T-helper 2 cell treated with Interferon-gamma antibody and Interleukin-4, amounts not matched to agents 5 μg/mL and 100 μg/mL, for 36 hours (primary cell): ENCODE measurements around the gene KSR2.

Source experiments
- DNase-seq: peaks from one replicate; pipeline ENCODE4 v3.0.0; 2021; ENCODE audit warnings: low spot score
- H3K27ac Mint-ChIP-seq: one replicate; pipeline ENCODE4 v1.8.0; 2021; ENCODE audit warnings: mild to moderate bottlenecking, mixed read lengths
- H3K27me3 Mint-ChIP-seq: one replicate; pipeline ENCODE4 v1.8.0; 2021; ENCODE audit warnings: low read depth, mixed read lengths
- H3K36me3 Mint-ChIP-seq: one replicate; pipeline ENCODE4 v1.8.0; 2021; ENCODE audit warnings: low read depth, mixed read lengths
- H3K4me1 Mint-ChIP-seq: one replicate; pipeline ENCODE4 v1.8.0; 2021; ENCODE audit warnings: low read depth, mixed read lengths
- H3K4me3 Mint-ChIP-seq: one replicate; pipeline ENCODE4 v1.8.0; 2022; ENCODE audit warnings: mild to moderate bottlenecking, moderate library complexity, mixed read lengths
- H3K9me3 Mint-ChIP-seq: one replicate; pipeline ENCODE4 v1.8.0; 2021; ENCODE audit warnings: mixed read lengths

Gene KSR2

DNA sequence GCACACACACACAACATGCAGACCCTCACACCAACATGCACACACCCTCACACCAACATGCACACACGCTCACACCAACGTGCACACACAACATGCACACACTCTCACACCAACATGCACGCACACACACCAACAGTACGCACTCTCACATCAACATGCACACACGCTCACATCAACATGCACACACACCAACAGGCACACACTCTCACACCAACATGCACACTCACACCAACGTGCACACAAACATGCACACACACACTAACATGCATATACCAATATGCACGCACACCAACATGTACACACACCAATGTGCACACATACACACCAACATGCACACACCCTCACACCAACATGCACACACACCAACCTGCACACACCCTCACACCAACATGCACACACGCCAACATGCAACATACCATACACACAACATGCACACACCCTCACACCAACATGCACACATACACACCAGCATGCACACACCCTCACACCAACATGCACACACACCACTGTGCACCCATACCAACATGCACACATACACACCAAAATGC, 175.8 kb downstream of the KSR2 start:
- no peaks in the 10 kb centered on the region for H3K27me3 Mint-ChIP-seq
- H3K4me3 Mint-ChIP-seq, result no peak overlapping the region
- DNase-seq, result no peak
- no peaks in the 10 kb centered on the region for H3K9me3 Mint-ChIP-seq
- no peaks in the 10 kb centered on the region for H3K4me1 Mint-ChIP-seq
- no peaks in the 10 kb centered on the region for H3K36me3 Mint-ChIP-seq
- no peak overlapping the region for H3K27ac Mint-ChIP-seq

DNA sequence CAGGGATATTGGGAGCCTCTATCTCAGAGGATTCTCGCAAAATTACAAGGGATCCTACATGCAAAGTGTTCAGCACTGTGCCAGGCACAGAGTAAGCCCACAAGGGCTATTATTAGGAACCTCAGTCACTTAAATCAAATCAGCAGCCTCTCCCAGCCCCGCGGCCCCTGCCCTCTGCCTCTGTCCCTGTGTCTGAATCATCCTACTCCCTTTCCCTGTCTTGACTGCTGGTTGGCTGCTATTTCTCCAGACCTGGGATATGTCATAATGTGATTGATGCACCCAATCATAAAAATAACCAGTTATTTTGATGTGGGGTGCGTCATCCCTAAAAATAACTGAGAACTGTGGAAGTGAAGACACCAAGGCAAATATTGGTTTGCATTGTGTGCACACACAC, 176.3 kb downstream of the KSR2 start:
- Mint-ChIP-seq H3K27me3 (no peaks in the 10 kb centered on the region), H3K4me3 (no peak overlapping the region), H3K27ac (no peak overlapping the region), H3K9me3 (no peaks in the 10 kb centered on the region), H3K4me1 (no peaks in the 10 kb centered on the region), H3K36me3 (no peaks in the 10 kb centered on the region)
- DNase-seq, result no peak

GRCh38 chr12:117790948-117791347, 177.8 kb downstream of the KSR2 start:
- Mint-ChIP-seq H3K36me3 (no peaks in the 10 kb centered on the region), H3K4me1 (no peaks in the 10 kb centered on the region), H3K27me3 (no peaks in the 10 kb centered on the region), H3K4me3 (no peak overlapping the region), H3K9me3 (no peaks in the 10 kb centered on the region), H3K27ac (no peak overlapping the region)
- DNase-seq, result no peak

- no peak overlapping the region for H3K4me3 Mint-ChIP-seq
- no peak for DNase-seq
- no peak overlapping the region for H3K27ac Mint-ChIP-seq
- no peaks in the 10 kb centered on the region for H3K27me3 Mint-ChIP-seq
- H3K36me3 Mint-ChIP-seq, result no peaks in the 10 kb centered on the region
- peaks cover 5% of the 10 kb centered on the region for H3K9me3 Mint-ChIP-seq
- no peaks in the 10 kb centered on the region for H3K4me1 Mint-ChIP-seq
Observed at GRCh38 chr12:117790198-117790597, 178.6 kb downstream of the KSR2 start.

DNA sequence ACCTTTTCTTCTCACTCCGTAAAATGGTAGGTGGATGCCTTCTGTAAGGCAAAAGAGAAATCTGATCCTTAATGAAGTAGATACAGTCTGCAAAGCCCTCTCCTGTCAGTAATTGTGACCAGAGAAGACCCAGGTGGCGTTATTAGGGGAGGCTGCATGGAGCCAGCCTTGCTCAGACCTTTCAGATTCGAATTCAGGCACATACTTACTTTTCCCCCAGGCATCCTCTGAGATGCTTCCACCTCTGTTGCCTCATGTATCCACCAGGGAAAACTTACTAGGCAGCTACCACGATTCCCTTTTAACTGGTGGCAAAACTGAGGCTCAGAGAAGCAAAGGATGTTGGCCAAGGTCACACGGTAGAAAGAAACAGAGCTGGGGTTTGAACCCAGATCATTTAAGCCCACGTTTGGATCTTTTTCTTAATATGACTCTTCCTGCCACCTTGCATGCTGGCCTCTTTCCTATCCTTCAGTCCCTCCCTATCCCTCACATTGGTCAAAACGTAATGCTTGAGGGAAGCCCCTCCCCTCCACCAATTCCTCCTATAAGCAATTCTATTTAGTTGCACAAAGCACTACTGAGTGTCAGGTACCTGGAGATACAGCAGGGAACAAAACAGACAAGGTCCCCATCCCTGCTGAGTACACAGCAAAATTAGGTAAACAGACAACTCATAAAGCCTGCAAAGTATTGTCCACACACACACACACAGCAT, 179.4 kb downstream of the KSR2 start:
- no peak for DNase-seq
- Mint-ChIP-seq H3K27ac (no peak overlapping the region), H3K4me3 (no peak overlapping the region), H3K27me3 (no peaks in the 10 kb centered on the region), H3K4me1 (no peaks in the 10 kb centered on the region), H3K9me3 (peaks cover 5% of the 10 kb centered on the region), H3K36me3 (no peaks in the 10 kb centered on the region)

DNA sequence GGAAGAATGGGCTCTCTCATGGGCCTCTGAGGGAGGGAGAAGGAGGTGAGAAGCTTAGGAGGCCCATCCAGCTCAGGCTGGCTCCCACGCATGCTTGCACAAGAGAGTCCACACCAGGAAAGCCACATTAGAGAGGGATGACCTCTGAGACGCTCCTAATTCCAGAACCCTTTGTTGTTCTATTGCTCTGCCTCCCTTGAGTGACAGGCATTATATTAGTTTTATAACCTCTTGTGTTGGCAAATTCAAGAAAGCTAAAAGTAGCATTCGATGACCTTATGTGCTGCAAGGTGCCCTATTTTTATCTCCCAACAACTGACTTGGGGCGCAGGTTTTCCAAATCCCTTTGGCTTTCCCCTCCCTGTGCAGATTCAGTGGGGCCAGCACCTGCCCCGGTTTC, 190.1 kb downstream of the KSR2 start:
- no peak for DNase-seq
- Mint-ChIP-seq H3K4me3 (no peak overlapping the region), H3K4me1 (no peaks in the 10 kb centered on the region), H3K9me3 (no peaks in the 10 kb centered on the region), H3K36me3 (no peaks in the 10 kb centered on the region), H3K27me3 (no peaks in the 10 kb centered on the region), H3K27ac (no peak overlapping the region)

GRCh38 chr12:117774941-117775775, 193.6 kb downstream of the KSR2 start:
- DNase-seq, result no peak
- no peaks in the 10 kb centered on the region for H3K9me3 Mint-ChIP-seq
- no peaks in the 10 kb centered on the region for H3K4me1 Mint-ChIP-seq

GRCh38 chr12:117768860-117769259, 199.9 kb downstream of the KSR2 start:
- no peak for DNase-seq
- Mint-ChIP-seq H3K4me3 (no peak overlapping the region), H3K27ac (no peak overlapping the region), H3K4me1 (no peaks in the 10 kb centered on the region), H3K36me3 (no peaks in the 10 kb centered on the region), H3K9me3 (peaks cover 17% of the 10 kb centered on the region), H3K27me3 (no peaks in the 10 kb centered on the region)

More at GRCh38 chr12:117774941-117775775, 193.6 kb downstream of the KSR2 start:
- Mint-ChIP-seq H3K27ac (no peak overlapping the region), H3K27me3 (no peaks in the 10 kb centered on the region), H3K36me3 (no peaks in the 10 kb centered on the region), H3K4me3 (no peak overlapping the region)

DNA sequence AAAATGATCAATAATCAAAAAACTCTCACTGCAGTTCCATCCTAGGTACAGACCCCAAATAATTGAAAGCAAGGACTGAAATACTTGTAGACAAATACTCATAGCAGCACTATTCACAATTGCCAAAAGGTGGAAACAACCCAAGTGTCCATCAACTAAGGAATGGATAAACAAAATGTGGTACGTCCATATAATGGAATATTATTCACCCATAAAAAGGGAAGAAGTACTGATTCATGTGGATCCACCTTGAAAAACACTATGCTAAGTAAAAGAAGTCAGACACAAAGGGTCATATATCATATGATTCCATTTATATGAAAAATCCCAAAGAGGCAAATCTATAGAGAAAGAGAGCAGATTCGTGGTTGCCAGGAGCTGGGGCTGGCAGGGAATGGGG, 202.8 kb downstream of the KSR2 start:
- Mint-ChIP-seq H3K9me3 (peaks cover 17% of the 10 kb centered on the region), H3K4me3 (no peak overlapping the region), H3K27me3 (no peaks in the 10 kb centered on the region), H3K36me3 (no peaks in the 10 kb centered on the region), H3K27ac (no peak overlapping the region), H3K4me1 (no peaks in the 10 kb centered on the region)
- no peak for DNase-seq

GRCh38 chr12:117762143-117762542, 206.6 kb downstream of the KSR2 start:
- H3K4me3 Mint-ChIP-seq, result no peak overlapping the region
- H3K36me3 Mint-ChIP-seq, result no peaks in the 10 kb centered on the region
- peaks cover 20% of the 10 kb centered on the region for H3K9me3 Mint-ChIP-seq
- DNase-seq, result no peak
- H3K27ac Mint-ChIP-seq, result no peak overlapping the region
- no peaks in the 10 kb centered on the region for H3K27me3 Mint-ChIP-seq
- no peaks in the 10 kb centered on the region for H3K4me1 Mint-ChIP-seq

DNA sequence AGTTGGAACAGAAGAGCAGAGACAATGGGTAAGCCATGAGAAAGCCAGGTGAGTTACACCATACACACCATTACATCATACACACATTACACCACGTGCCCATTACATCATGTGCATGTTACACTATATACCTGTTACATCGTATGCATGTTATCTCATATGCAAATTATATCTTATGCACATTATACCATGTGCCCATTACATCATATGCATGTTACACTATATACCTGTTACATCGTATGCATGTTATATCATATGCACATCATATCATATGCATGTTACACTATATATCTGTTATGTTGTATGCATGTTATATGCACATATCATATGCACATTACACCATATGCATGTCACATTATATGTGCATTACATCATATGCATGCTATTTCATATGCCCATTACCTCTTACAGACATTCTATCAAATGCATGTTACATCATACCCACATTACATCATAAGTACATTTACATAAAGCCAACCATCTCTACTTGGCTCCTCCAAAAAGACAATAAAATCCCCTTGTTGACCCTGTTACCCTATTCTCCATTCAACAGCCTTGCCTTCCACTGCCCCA, 207.2 kb downstream of the KSR2 start:
- DNase-seq, result no peak
- H3K27ac Mint-ChIP-seq, result no peak overlapping the region
- no peaks in the 10 kb centered on the region for H3K36me3 Mint-ChIP-seq
- H3K27me3 Mint-ChIP-seq, result no peaks in the 10 kb centered on the region
- no peak overlapping the region for H3K4me3 Mint-ChIP-seq
- peaks cover 20% of the 10 kb centered on the region for H3K9me3 Mint-ChIP-seq
- no peaks in the 10 kb centered on the region for H3K4me1 Mint-ChIP-seq

DNA sequence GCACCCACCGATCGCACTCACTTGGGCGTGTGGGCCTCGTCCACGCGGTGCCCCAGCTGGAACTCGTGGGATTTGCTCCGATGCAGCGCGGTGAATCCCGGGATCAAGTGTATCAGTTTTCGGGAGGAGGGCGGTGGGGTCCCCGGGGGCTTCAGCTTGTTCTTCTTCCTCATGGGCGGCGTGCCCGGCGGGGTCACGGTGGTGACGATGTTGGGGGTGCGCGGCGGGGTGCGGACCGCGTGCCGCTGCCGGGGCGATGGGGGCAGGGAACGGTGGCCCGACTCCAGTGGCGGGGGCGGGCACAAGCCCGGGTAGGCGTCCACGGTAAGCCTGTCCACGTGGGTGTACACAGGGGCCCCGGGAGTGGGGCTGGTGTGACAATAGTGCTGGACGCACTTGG, 207.8 kb downstream of the KSR2 start:
- no peaks in the 10 kb centered on the region for H3K4me1 Mint-ChIP-seq
- no peaks in the 10 kb centered on the region for H3K36me3 Mint-ChIP-seq
- no peak for DNase-seq
- H3K4me3 Mint-ChIP-seq, result no peak overlapping the region
- H3K27ac Mint-ChIP-seq, result no peak overlapping the region
- peaks cover 14% of the 10 kb centered on the region for H3K9me3 Mint-ChIP-seq
- no peaks in the 10 kb centered on the region for H3K27me3 Mint-ChIP-seq

DNA sequence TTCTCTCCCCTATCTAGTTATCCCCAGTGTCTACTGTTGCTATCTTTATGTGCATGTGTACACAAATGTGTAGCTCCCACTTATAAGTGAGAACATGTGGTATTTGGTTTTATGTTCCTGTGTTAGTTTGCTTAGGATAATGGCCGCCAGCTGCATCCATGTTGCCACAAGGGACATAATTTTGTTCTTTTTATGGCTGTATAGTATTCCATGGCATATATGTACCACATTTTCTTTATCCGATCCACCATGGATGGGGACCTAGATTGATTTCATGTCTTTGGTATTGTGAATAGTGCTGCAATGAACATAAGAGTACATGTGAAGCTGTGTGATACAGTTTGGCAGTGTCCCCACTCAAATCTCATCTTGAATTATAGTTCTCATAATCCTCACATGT, 218.1 kb downstream of the KSR2 start:
- H3K27ac Mint-ChIP-seq, result no peak overlapping the region
- H3K4me1 Mint-ChIP-seq, result no peaks in the 10 kb centered on the region
- no peaks in the 10 kb centered on the region for H3K36me3 Mint-ChIP-seq
- no peaks in the 10 kb centered on the region for H3K9me3 Mint-ChIP-seq
- no peak for DNase-seq
- no peaks in the 10 kb centered on the region for H3K27me3 Mint-ChIP-seq
- no peak overlapping the region for H3K4me3 Mint-ChIP-seq

DNA sequence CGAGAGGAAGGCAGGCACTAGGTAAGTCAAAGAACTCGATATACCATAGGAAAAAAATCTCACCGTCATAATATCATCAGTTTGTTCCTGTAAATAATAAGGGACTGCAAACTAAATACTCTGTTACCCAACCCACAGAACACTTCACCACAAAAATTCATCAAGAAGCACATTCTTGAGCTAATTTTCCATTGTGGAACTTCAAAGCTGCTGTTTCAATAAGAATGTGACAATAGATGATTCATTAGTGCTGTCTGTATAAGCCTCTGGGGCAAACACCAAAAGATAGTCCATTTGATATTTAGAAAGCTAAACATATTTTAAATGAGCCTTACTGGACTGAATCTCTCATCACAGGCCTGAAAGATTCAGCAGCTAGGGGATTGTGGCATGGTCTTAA, 219.4 kb downstream of the KSR2 start:
- DNase-seq, result no peak
- H3K4me3 Mint-ChIP-seq, result no peak overlapping the region
- H3K4me1 Mint-ChIP-seq, result no peaks in the 10 kb centered on the region
- no peaks in the 10 kb centered on the region for H3K27me3 Mint-ChIP-seq
- no peak overlapping the region for H3K27ac Mint-ChIP-seq
- no peaks in the 10 kb centered on the region for H3K36me3 Mint-ChIP-seq
- no peaks in the 10 kb centered on the region for H3K9me3 Mint-ChIP-seq
